ENCODE results near the gene ZDHHC24.

ZDHHC24 gene

DNA sequence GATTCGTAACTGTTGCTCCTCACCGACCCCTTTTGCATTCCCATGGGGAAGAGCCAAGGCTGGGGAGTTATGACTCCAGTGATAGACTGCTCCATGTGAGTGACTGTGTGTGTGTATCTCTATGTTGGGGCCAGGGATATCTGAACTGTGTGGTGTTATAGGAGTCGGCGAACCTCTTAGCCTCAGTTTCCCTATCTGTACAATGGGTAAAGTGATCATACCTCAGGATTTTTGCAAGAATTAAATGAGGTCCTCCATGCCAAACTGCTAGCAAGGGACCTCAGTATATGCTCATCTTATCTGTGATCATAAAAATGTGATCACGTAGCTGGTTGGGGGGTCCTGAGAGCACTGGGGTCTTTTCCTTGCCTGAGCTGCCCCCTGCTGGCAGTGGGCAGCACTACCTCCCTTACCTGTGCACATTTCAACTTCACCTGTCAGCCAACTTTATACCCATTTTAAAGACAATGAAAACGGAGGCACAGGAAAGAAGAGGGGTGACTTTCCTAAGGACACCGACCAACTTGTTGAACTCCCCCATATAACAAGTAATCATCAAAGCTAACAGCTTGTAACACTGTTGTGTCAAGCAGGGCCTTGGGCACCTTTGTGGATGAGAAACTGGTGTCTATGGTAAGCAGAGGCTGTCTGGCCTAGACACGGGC lies 67.0 kb downstream of the ZDHHC24 start:
- Histone ChIP-seq H3K4me2 (ENCODE audit: low read length) (peak overlapping the region; percentile 87), H3K9me2 (ENCODE audit: low read depth, low read length) (no peaks in the 10 kb centered on the region), H3K4me1 (ENCODE audit: insufficient read depth, low read length, severe bottlenecking) (peaks cover 25% of the 10 kb centered on the region), H3K79me2 (ENCODE audit: insufficient read depth, low read length) (no peaks in the 10 kb centered on the region), H3K36me3 (ENCODE audit: insufficient read depth, low read length) (peaks cover 12% of the 10 kb centered on the region; the same call in 1 of the 2 replicates), H2AFZ (ENCODE audit: low read length) (no peak overlapping the region), H3K27ac (ENCODE audit: low read depth, low read length, poor library complexity, severe bottlenecking) (peak overlapping the region; percentile 69), H3K9me3 (ENCODE audit: low read length) (no peaks in the 10 kb centered on the region), H4K20me1 (ENCODE audit: insufficient read depth, low read length) (no peaks in the 10 kb centered on the region), H3F3A (ENCODE audit: insufficient read depth, low read length) (no peaks in the 10 kb centered on the region), H3K27me3 (ENCODE audit: insufficient read depth, low read length) (no peaks in the 10 kb centered on the region), H3K4me3 (ENCODE audit: low read depth, low read length, poor library complexity, severe bottlenecking) (peak overlapping the region; percentile 91), H3K9ac (ENCODE audit: low read length) (peak overlapping the region; percentile 97)
- TF ChIP-seq, protein P1, sequence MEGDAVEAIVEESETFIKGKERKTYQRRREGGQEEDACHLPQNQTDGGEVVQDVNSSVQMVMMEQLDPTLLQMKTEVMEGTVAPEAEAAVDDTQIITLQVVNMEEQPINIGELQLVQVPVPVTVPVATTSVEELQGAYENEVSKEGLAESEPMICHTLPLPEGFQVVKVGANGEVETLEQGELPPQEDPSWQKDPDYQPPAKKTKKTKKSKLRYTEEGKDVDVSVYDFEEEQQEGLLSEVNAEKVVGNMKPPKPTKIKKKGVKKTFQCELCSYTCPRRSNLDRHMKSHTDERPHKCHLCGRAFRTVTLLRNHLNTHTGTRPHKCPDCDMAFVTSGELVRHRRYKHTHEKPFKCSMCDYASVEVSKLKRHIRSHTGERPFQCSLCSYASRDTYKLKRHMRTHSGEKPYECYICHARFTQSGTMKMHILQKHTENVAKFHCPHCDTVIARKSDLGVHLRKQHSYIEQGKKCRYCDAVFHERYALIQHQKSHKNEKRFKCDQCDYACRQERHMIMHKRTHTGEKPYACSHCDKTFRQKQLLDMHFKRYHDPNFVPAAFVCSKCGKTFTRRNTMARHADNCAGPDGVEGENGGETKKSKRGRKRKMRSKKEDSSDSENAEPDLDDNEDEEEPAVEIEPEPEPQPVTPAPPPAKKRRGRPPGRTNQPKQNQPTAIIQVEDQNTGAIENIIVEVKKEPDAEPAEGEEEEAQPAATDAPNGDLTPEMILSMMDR (IDR thresholded peaks at IDR 0.05; ENCODE audit: low read length) = peak; percentile 98
- no peak for TF ChIP-seq EZH2 (IDR thresholded peaks at IDR 0.05; ENCODE audit: borderline replicate concordance, low read length)

- no peak overlapping the region for H3K9ac ChIP-seq (ENCODE audit: low read length)
- no peaks in the 10 kb centered on the region for H3K79me2 ChIP-seq (ENCODE audit: insufficient read depth, low read length)
- no peak overlapping the region for H3K4me3 ChIP-seq (ENCODE audit: low read depth, low read length, poor library complexity, severe bottlenecking)
- H4K20me1 ChIP-seq (ENCODE audit: insufficient read depth, low read length) = no peaks in the 10 kb centered on the region
- H3K4me2 ChIP-seq (ENCODE audit: low read length) = no peak overlapping the region
- H3K9me2 ChIP-seq (ENCODE audit: low read depth, low read length) = no peaks in the 10 kb centered on the region
- no peaks in the 10 kb centered on the region for H3F3A ChIP-seq (ENCODE audit: insufficient read depth, low read length)
- H2AFZ ChIP-seq (ENCODE audit: low read length) = no peak overlapping the region
- H3K27me3 ChIP-seq (ENCODE audit: insufficient read depth, low read length) = no peaks in the 10 kb centered on the region
- no peak overlapping the region for H3K27ac ChIP-seq (ENCODE audit: low read depth, low read length, poor library complexity, severe bottlenecking)
- 0 out of 2 replicates have a peak, but pooled peaks cover under 1% of the 10 kb centered on the region for H3K36me3 ChIP-seq (ENCODE audit: insufficient read depth, low read length)
- TF ChIP-seq, protein P1 (IDR thresholded peaks at IDR 0.05; ENCODE audit: low read length) = no peak
- TF ChIP-seq EZH2 (IDR thresholded peaks at IDR 0.05; ENCODE audit: borderline replicate concordance, low read length) = no peak
- no peaks in the 10 kb centered on the region for H3K9me3 ChIP-seq (ENCODE audit: low read length)
- peaks cover 24% of the 10 kb centered on the region for H3K4me1 ChIP-seq (ENCODE audit: insufficient read depth, low read length, severe bottlenecking)
Measured at GRCh38 chr11:66477263-66478201, 68.3 kb downstream of the ZDHHC24 start.

DNA sequence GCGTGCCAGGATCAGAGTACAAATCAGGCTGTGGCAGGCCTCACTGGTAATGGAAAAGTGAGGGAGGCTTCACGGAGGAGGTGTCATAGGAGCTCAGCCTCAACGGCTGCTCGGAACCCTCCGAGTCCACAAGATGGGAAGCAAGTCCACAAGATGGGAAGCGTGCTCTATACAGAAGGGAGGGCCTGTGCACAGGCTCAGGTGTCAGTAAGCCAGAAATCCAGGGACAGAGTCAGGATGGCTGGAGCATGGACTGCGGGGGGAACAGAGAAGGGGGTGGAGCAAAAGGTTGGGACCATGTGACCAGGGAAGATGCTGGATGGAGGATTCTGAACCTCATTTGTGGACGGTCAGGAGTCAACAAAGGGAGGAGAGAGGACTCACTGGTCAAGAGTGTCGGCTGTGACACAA lies 69.0 kb downstream of the ZDHHC24 start:
- no peaks in the 10 kb centered on the region for H3K79me2 ChIP-seq (ENCODE audit: insufficient read depth, low read length)
- no peak overlapping the region for H3K4me2 ChIP-seq (ENCODE audit: low read length)
- no peaks in the 10 kb centered on the region for H4K20me1 ChIP-seq (ENCODE audit: insufficient read depth, low read length)
- no peaks in the 10 kb centered on the region for H3F3A ChIP-seq (ENCODE audit: insufficient read depth, low read length)
- TF ChIP-seq EZH2 (IDR thresholded peaks at IDR 0.05; ENCODE audit: borderline replicate concordance, low read length) = no peak
- TF ChIP-seq, protein P1 (IDR thresholded peaks at IDR 0.05; ENCODE audit: low read length) = no peak
- no peak overlapping the region for H3K9ac ChIP-seq (ENCODE audit: low read length)
- H3K4me3 ChIP-seq (ENCODE audit: low read depth, low read length, poor library complexity, severe bottlenecking) = no peak overlapping the region
- H3K4me1 ChIP-seq (ENCODE audit: insufficient read depth, low read length, severe bottlenecking) = peaks cover 17% of the 10 kb centered on the region
- H3K27me3 ChIP-seq (ENCODE audit: insufficient read depth, low read length) = no peaks in the 10 kb centered on the region
- no peak overlapping the region for H2AFZ ChIP-seq (ENCODE audit: low read length)
- H3K36me3 ChIP-seq (ENCODE audit: insufficient read depth, low read length) = no peaks in the 10 kb centered on the region
- H3K27ac ChIP-seq (ENCODE audit: low read depth, low read length, poor library complexity, severe bottlenecking) = no peak overlapping the region
- no peaks in the 10 kb centered on the region for H3K9me2 ChIP-seq (ENCODE audit: low read depth, low read length)
- no peaks in the 10 kb centered on the region for H3K9me3 ChIP-seq (ENCODE audit: low read length)
